Neural cell (in vitro differentiated cells): ENCODE results near the gene F9. TPM values are rescaled to one million over a fixed set of nuclear protein-coding genes. Genes with fewer than 3 reads are reported as not detected.

Source experiments
- H2AFZ ChIP-seq: fragments of 200-600, 300-800 bp; sonication (generic), shearing (Covaris generic); 2 replicates; pipeline ENCODE4 v1.6.0; 2014; ENCODE audit warnings: low read depth, mild to moderate bottlenecking, antibody characterized with exemption, low read length, moderate library complexity
- H3F3A ChIP-seq: fragments of 200-600 bp; shearing (Covaris generic); 2 replicates; pipeline ENCODE4 v1.6.1; 2016; ENCODE audit warnings: mild to moderate bottlenecking, moderate library complexity, mixed read lengths, antibody characterized with exemption, low read length; ENCODE audit not compliant: insufficient read depth, poor library complexity, severe bottlenecking
- H3K27ac ChIP-seq: fragments of 200-600, 300-800 bp; sonication (generic), shearing (Covaris generic); 2 replicates; pipeline ENCODE4 v1.5.1; 2014; ENCODE audit warnings: mild to moderate bottlenecking, low read length, moderate library complexity
- H3K27me3 ChIP-seq: fragments of 300-800, 200-600 bp; sonication (generic), shearing (Covaris generic); 2 replicates; pipeline ENCODE4 v1.6.0; 2014; ENCODE audit warnings: mild to moderate bottlenecking, low read depth, low read length, moderate library complexity; ENCODE audit not compliant: insufficient read depth
- H3K36me3 ChIP-seq: fragments of 300-800, 200-600 bp; sonication (generic), shearing (Covaris generic); 2 replicates; pipeline ENCODE4 v1.5.1; 2014; ENCODE audit warnings: mild to moderate bottlenecking, antibody characterized with exemption, low read length, moderate library complexity; ENCODE audit not compliant: insufficient read depth
- H3K4me2 ChIP-seq: fragments of 300-800, 200-600 bp; sonication (generic), shearing (Covaris generic); 2 replicates; pipeline ENCODE4 v1.6.0; 2014; ENCODE audit warnings: mild to moderate bottlenecking, low read length
- H3K4me3 ChIP-seq: fragments of 300-800, 200-600 bp; sonication (generic), shearing (Covaris generic); 2 replicates; pipeline ENCODE4 v1.5.1; 2014; ENCODE audit warnings: mild to moderate bottlenecking, low read length, moderate library complexity
- H3K79me2 ChIP-seq: fragments of 200-600 bp; shearing (Covaris generic); replicated peaks from 2 replicates; pipeline ENCODE4 v1.6.0; 2014; ENCODE audit warnings: mild to moderate bottlenecking, low read length, moderate library complexity; ENCODE audit not compliant: insufficient read depth
- H3K9ac ChIP-seq: fragments of 300-800, 200-600 bp; sonication (generic), shearing (Covaris generic); 2 replicates; pipeline ENCODE4 v1.6.1; 2016; ENCODE audit warnings: mild to moderate bottlenecking, low read length, mixed read lengths
- H3K9me2 ChIP-seq: fragments of 200-600 bp; shearing (Covaris generic); 2 replicates; pipeline ENCODE4 v1.6.1; 2016; ENCODE audit warnings: mild to moderate bottlenecking, low read length, mixed read lengths; ENCODE audit not compliant: insufficient read depth
- H3K9me3 ChIP-seq: fragments of 200-600, 300-800 bp; sonication (generic), shearing (Covaris generic); 2 replicates; pipeline ENCODE4 v1.6.1; 2016; ENCODE audit warnings: mild to moderate bottlenecking, mixed run types, low read length, moderate library complexity, mixed read lengths
- H4K20me1 ChIP-seq: fragments of 200-600 bp; shearing (Covaris generic); 2 replicates; pipeline ENCODE4 v1.6.1; 2016; ENCODE audit warnings: mild to moderate bottlenecking, mixed run types; ENCODE audit not compliant: insufficient read depth
- CTCF ChIP-seq: fragments of 450-650 bp; IDR thresholded peaks from 2 replicates; pipeline ENCODE4 v1.5.1; 2014; ENCODE audit warnings: antibody characterized with exemption, mild to moderate bottlenecking, moderate library complexity; ENCODE audit not compliant: poor library complexity, severe bottlenecking
- EP300 ChIP-seq: fragments of 450-650 bp; conservative IDR thresholded peaks from 2 replicates; pipeline ENCODE4 v1.6.1; 2014; ENCODE audit warnings: antibody characterized with exemption, mild to moderate bottlenecking, moderate library complexity; ENCODE audit not compliant: poor library complexity, severe bottlenecking
- EZH2 ChIP-seq: fragments of 200-600, 300-800 bp; shearing (Covaris generic), sonication (generic); IDR thresholded peaks from 2 replicates; pipeline ENCODE4 v1.6.1; 2014; ENCODE audit warnings: antibody characterized with exemption, low read length, borderline replicate concordance, mild to moderate bottlenecking; ENCODE audit not compliant: insufficient read depth, poor library complexity, severe bottlenecking
- MXI1 ChIP-seq: fragments of 450-650 bp; conservative IDR thresholded peaks from 2 replicates; pipeline ENCODE4 v1.6.1; 2014; ENCODE audit warnings: antibody characterized with exemption, mild to moderate bottlenecking; ENCODE audit not compliant: poor library complexity, severe bottlenecking
- POLR2AphosphoS5 ChIP-seq: IDR thresholded peaks from 2 replicates; pipeline ENCODE4 v1.6.1; 2012
- RAD21 ChIP-seq: fragments of 450-650 bp; conservative IDR thresholded peaks from 2 replicates; pipeline ENCODE4 v1.6.1; 2014; ENCODE audit warnings: antibody characterized with exemption, mild to moderate bottlenecking, moderate library complexity
- REST ChIP-seq: IDR thresholded peaks from 2 replicates; pipeline ENCODE4 v1.6.1; 2012; ENCODE audit warnings: borderline replicate concordance
- SMC3 ChIP-seq: fragments of 450-650 bp; conservative IDR thresholded peaks from 2 replicates; pipeline ENCODE4 v1.6.1; 2014; ENCODE audit warnings: antibody characterized with exemption, mild to moderate bottlenecking, moderate library complexity; ENCODE audit not compliant: poor library complexity
- TAF1 ChIP-seq: IDR thresholded peaks from 2 replicates; pipeline ENCODE4 v1.6.1; 2012; ENCODE audit warnings: low read depth
- polyA plus RNA-seq: library from polyadenylated mRNA; depleted of rRNA; stranded (reverse); fragments of >200 nt; gene quantifications from 2 replicates; pipeline ENCODE4 v1.2.3, GENCODE V29; 2014

The F9 gene
- polyA plus RNA-seq, 1 donor from 2014 or later: not detected

- H3K27ac ChIP-seq: no peak overlapping the region
- H3K9ac ChIP-seq: no peak overlapping the region
- no peak overlapping the region for H2AFZ ChIP-seq
- no peaks in the 10 kb centered on the region for H3K9me2 ChIP-seq
- H3K9me3 ChIP-seq: no peaks in the 10 kb centered on the region
- H3F3A ChIP-seq: no peaks in the 10 kb centered on the region
- no peaks in the 10 kb centered on the region for H3K36me3 ChIP-seq
- no peak overlapping the region for H3K4me3 ChIP-seq
- H3K79me2 ChIP-seq: no peaks in the 10 kb centered on the region
- H4K20me1 ChIP-seq: no peaks in the 10 kb centered on the region
- no peak overlapping the region for H3K4me2 ChIP-seq
- H3K27me3 ChIP-seq: no peaks in the 10 kb centered on the region
- TF ChIP-seq RAD21 (no peak), EZH2 (no peak), EP300 (no peak), TAF1 (no peak), SMC3 (no peak), CTCF (no peak), REST (no peak), POLR2AphosphoS5 (no peak), MXI1 (no peak)
Measured at GRCh38 chrX:139600105-139600504, 69.6 kb downstream of the F9 start.

Other genes with a start within 250 kb of the F9 start
- 11.1 and 16.0 TPM in 2 replicates for gene MCF2, start 177.4 kb downstream of the F9 start, polyA plus RNA-seq